Fibroblast of skin of right quadriceps (primary cell): ENCODE data around the gene GCFC2.
A peak's percentile ranks its signal among the peaks of the same experiment; 100 is the strongest.
"Not testable (repeated sequence)": the region's sequence is repeated elsewhere in the genome, so short reads cannot be mapped to it uniquely, and the experiment has no call there.

Source experiments
- DNase-seq: peaks from one replicate; pipeline ENCODE4 v3.0.0-alpha.2; 2013

The GCFC2 gene

GRCh38 chr2:75676464-75676863, 34.3 kb downstream of the GCFC2 start:
- no peak for DNase-seq

- no peak for DNase-seq
Measured at GRCh38 chr2:75675908-75676307, 34.8 kb downstream of the GCFC2 start.

- DNase-seq: not testable (repeated sequence)
Measured at GRCh38 chr2:75675423-75675822, 35.3 kb downstream of the GCFC2 start.

GRCh38 chr2:75667884-75668283, 42.8 kb downstream of the GCFC2 start:
- DNase-seq: no peak

- no peak for DNase-seq
Measured at GRCh38 chr2:75666911-75667310, 43.8 kb downstream of the GCFC2 start.

- no peak for DNase-seq
Measured at GRCh38 chr2:75657798-75658197, 52.9 kb downstream of the GCFC2 start.

GRCh38 chr2:75656563-75656962, 54.2 kb downstream of the GCFC2 start:
- DNase-seq: no peak

GRCh38 chr2:75655861-75656260, 54.9 kb downstream of the GCFC2 start:
- no peak for DNase-seq

- DNase-seq: no peak
Measured at GRCh38 chr2:75654012-75654411, 56.7 kb downstream of the GCFC2 start.

GRCh38 chr2:75647771-75648170, 62.9 kb downstream of the GCFC2 start:
- DNase-seq: no peak

- DNase-seq: peak; percentile 95
Measured at GRCh38 chr2:75646583-75647425, 63.9 kb downstream of the GCFC2 start, which contains the start of gene MRPL19. Gene MRPL19 (plus strand): TSS chr2:75646783. CDS start chr2:75646808, 25 bp downstream.

GRCh38 chr2:75646090-75646582, 64.6 kb downstream of the GCFC2 start:
- DNase-seq: no peak

- no peak for DNase-seq
Measured at GRCh38 chr2:75645643-75646042, 65.1 kb downstream of the GCFC2 start.

GRCh38 chr2:75643980-75644379, 66.7 kb downstream of the GCFC2 start:
- DNase-seq: no peak

- no peak for DNase-seq
Measured at GRCh38 chr2:75641587-75641986, 69.1 kb downstream of the GCFC2 start.

GRCh38 chr2:75640621-75641121, 70.0 kb downstream of the GCFC2 start:
- peak; percentile 68 for DNase-seq

- DNase-seq: no peak
Measured at GRCh38 chr2:75637568-75637967, 73.1 kb downstream of the GCFC2 start.

- no peak for DNase-seq
Measured at GRCh38 chr2:75634945-75635344, 75.8 kb downstream of the GCFC2 start.

GRCh38 chr2:75633620-75634019, 77.1 kb downstream of the GCFC2 start:
- DNase-seq: no peak

- no peak for DNase-seq
Measured at GRCh38 chr2:75632813-75633212, 77.9 kb downstream of the GCFC2 start.

- peak; percentile 57 for DNase-seq
Measured at GRCh38 chr2:75632091-75632701, 78.5 kb downstream of the GCFC2 start.

GRCh38 chr2:75627902-75628504, 82.7 kb downstream of the GCFC2 start:
- DNase-seq: peak; percentile 72

- no peak for DNase-seq
Measured at GRCh38 chr2:75622929-75623328, 87.8 kb downstream of the GCFC2 start.

- no peak for DNase-seq
Measured at GRCh38 chr2:75622500-75622899, 88.2 kb downstream of the GCFC2 start.
